Measurements from ENCODE around the gene KRT39.

DNA sequence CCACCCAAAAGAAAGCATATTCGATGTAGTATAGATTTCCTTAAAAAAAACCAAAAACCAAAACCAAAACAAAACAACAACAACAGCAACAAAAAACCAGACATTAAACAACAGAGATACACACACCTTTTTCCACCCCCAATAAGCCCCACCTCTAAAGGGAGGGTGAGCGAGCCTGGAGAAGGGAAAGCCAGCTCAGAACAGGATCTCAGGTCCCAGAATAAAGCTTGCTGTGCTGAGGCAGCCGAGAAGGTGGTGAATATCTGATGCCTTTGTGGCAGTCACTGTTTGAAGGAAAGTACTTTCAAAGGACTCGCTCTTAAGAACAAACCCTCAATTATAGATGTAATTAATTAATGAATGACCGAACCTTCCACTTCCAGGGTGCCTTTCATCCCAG, 29.8 kb downstream of the KRT39 start:
- TF ChIP-seq POLR2AphosphoS5 (IDR thresholded peaks at IDR 0.05; ENCODE audit: low read depth, low read length) (no peak), POLR2A (IDR thresholded peaks at IDR 0.05; ENCODE audit: low read depth, low read length) (no peak), TAF1 (IDR thresholded peaks at IDR 0.05; ENCODE audit: borderline replicate concordance, low read depth, low read length) (no peak)

Measured in GM12892 (cell line).